VCaP (cell line): ENCODE measurements around the gene EIF5B.

Source experiments
- H3K27ac ChIP-seq: fragments of 450-650 bp; 2 replicates; pipeline ENCODE4 v1.5.1; 2017
- TF ChIP-seq, protein P1 (sequence below): fragments of 450-650 bp; conservative IDR thresholded peaks from 2 replicates; pipeline ENCODE4 v1.5.1; 2017; ENCODE audit warnings: mild to moderate bottlenecking, moderate library complexity

Gene EIF5B

DNA sequence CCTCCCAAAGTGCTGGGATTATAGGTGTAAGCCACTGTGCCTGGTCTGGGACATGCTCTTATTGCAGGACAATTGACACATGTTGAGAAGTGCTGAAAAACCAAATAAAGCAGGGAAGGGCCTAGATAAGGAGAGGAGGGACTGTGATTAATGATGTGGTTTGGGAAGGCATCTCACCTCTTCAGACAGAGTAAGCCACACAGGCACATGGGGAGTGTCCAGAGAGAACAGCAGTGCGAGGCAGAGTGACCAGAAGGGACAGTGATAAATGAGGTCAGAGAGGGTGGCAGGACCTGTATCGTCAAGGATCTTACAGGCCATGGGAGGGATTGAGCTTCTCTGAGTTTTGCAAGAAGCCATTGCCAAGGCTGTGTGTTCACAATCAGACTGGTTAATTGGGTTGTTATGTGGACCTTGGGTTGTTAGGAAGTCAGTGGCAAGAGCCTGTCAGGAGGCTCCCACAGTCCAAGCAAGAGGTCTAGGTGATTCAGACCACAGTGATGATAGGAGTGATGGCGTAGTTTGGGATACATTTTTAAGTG lies 58.5 kb downstream of the EIF5B start:
- H3K27ac ChIP-seq: no peak overlapping the region
- TF ChIP-seq, protein P1, sequence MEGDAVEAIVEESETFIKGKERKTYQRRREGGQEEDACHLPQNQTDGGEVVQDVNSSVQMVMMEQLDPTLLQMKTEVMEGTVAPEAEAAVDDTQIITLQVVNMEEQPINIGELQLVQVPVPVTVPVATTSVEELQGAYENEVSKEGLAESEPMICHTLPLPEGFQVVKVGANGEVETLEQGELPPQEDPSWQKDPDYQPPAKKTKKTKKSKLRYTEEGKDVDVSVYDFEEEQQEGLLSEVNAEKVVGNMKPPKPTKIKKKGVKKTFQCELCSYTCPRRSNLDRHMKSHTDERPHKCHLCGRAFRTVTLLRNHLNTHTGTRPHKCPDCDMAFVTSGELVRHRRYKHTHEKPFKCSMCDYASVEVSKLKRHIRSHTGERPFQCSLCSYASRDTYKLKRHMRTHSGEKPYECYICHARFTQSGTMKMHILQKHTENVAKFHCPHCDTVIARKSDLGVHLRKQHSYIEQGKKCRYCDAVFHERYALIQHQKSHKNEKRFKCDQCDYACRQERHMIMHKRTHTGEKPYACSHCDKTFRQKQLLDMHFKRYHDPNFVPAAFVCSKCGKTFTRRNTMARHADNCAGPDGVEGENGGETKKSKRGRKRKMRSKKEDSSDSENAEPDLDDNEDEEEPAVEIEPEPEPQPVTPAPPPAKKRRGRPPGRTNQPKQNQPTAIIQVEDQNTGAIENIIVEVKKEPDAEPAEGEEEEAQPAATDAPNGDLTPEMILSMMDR: no peak

DNA sequence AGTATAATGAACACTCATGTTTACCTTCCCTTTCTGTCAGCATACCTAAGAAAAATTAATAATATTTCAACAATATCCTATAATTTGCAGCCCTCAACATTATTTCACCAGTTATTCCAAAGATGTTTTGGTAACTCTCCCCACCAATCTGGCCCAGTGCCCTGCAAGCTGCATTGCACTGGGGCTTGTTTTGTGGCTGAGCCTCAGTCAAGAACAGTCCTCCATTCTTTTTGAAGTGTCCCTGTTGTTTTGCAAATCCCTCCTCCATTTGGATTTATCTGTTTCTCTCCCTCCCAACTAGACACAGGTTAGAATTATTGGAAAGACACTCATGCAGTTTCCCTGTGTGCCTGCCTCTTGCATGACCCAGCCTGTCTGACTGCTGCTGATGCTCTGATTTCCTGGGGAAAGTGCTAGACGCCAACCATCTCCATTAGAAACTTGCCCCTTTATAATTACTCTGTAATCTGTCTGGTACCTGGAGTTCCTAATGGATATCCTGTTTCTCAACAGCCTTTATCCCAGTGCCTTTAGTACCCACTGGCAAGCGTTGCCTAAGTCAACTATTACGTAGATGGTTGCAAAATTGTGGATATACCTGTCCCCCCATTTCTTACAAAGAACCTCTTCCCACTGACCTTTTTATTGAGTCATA lies 60.2 kb downstream of the EIF5B start:
- TF ChIP-seq, protein P1: no peak

DNA sequence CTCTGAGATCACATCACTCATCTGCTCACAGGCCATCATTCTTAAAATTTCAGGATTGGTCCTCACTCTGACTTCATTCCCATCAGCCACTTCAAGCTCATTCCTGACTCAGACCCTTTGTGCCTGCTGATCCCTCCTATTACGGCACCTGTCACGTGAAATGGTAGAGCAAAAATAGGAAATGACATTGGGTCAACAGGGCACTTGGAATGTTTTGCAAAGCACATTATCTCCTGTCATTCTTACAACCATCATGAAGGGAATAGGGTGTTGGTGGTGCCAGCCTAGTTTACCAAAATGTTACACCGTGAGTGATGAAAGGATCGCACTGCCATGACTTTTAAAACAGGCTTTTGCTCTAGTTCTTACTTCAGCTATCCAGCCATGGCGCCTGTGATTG lies 61.1 kb downstream of the EIF5B start:
- H3K27ac ChIP-seq: no peak overlapping the region; the same call in 1 of the 2 replicates
- TF ChIP-seq, protein P1: no peak

More for the DNA sequence above, 60.2 kb downstream of the EIF5B start:
- H3K27ac ChIP-seq: no peak overlapping the region

DNA sequence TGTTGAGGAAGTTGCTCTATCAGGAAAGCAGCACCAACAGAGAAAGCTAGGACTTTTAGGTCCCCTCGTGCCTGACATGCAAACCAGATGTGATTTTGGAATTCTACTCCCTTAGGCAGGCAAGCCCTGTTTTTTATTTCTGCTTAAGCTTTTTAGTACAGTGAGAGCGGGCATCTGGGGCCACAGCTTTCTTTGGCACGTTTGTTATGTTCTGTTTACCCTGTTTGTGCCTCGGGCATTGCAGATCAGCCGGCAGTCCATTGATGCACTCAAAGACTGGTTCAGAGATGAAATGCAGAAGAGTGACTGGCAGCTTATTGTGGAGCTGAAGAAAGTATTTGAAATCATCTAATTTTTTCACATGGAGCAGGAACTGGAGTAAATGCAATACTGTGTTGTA lies 61.9 kb downstream of the EIF5B start:
- TF ChIP-seq, protein P1: no peak
- peak overlapping the region; percentile 20 for H3K27ac ChIP-seq

DNA sequence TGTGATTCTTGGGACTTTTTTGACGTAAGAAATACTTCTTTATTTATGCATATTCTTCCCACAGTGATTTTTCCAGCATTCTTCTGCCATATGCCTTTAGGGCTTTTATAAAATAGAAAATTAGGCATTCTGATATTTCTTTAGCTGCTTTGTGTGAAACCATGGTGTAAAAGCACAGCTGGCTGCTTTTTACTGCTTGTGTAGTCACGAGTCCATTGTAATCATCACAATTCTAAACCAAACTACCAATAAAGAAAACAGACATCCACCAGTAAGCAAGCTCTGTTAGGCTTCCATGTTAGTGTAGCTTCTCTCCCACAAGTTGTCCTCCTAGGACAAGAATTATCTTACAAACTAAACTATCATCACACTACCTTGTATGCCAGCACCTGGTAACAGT lies 62.6 kb downstream of the EIF5B start:
- peak overlapping the region; percentile 20 for H3K27ac ChIP-seq

DNA sequence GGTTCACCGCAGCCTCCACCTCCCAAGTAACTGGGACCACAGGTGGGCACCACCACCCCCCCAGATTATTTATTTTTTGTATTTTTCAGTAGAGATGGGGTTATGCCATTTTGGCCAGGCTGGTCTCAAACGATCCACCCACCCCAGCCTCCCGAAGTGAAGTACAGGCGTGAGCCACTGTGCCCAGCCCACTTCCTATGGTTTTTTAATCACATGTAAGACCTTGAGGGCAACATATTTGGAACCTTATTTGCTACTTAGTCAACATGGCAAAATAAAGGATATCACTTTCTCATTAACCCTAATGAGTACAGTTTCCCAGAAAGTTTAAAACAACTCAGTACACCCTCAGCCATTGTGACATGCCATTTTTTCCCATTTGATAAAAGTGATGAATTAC lies 64.7 kb downstream of the EIF5B start:
- H3K27ac ChIP-seq: no peak overlapping the region
- TF ChIP-seq, protein P1: no peak

More for the DNA sequence above, 62.6 kb downstream of the EIF5B start:
- TF ChIP-seq, protein P1: no peak

DNA sequence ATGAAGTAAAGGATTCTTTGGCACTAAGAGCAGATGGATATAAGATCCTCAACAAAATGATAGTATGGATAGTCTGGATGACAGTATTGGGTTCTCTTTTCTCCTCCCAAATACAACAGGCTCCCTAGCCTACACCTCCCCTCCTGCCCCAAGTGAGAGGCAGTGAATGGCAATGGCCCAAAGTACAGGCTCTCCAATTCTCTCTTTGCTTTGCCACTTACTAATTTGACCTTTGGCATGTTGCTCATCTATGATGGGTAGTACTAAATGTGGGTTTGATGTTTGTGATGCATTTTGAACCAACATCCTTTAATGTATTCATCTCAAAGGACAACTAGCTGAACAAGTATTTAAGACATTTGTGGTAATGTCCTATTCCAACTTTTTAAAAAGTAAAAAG lies 65.9 kb downstream of the EIF5B start:
- TF ChIP-seq, protein P1: no peak
- peak overlapping the region; percentile 74 for H3K27ac ChIP-seq
